ELF-1 (cell line): ENCODE data around the gene DNAH14.
"Not testable (repeated sequence)": the region's sequence is repeated elsewhere in the genome, so short reads cannot be mapped to it uniquely, and the experiment has no call there.

Experiments
- DNase-seq: peaks from one replicate; pipeline ENCODE4 v3.0.0-alpha.2; 2016; ENCODE audit warnings: low read depth, low spot score

The DNAH14 gene

DNA sequence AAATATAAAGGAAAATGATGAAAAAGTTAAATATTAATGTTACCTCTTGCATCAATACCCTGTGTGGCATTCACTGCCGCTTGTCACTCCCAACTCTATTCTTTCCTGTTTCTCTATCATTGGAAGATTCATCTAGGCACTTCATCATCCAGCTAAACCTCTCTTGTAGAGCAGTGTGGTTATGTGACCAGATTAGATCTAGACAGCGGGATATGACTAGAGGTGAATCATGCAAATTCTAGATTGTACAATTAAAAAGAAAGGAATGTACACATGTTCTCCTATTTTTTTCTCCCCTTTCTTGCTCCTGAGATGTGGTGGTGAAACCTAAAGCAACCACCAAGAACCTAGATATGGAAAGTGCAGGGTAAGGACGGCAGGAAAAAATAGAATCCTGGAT is 324.3 kb downstream of the DNAH14 start:
- DNase-seq: no peak

DNA sequence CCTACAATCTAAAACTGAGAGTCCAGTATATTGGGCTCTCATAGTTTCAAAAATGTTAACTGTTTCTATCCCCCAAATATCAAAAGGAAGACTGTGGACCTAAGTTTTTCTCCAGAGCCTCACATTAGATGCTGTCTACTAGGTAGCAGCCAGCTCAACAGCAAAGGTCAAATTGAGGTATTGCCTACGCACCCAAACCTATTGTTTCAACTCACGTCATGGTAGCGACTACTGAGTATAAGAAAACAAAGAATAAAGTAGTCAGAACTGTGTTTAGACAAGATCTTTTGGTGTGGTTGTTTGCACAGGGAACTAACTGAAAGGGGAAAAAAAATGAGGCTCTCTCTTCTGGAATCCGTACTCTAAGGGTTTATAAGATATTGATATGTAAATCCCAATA is 325.2 kb downstream of the DNAH14 start:
- no peak for DNase-seq

DNA sequence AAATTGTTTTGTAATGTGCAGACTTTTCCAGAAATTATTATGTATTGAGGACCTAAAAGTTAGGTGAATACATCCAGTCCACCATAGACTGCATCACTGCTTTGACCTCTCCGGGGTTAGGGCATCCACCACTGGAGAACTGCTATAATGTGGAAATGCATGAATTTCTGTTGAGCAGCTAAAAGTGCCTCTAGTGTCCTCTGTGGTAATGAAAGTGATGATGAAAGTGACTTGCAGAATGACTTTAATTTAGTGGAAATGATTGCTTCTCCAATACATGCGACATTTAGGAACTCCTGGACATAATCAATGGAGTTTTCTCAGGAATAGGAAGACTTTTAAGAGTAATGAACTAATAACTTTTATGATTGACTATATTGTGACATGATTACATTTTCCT is 327.6 kb downstream of the DNAH14 start:
- no peak for DNase-seq

DNA sequence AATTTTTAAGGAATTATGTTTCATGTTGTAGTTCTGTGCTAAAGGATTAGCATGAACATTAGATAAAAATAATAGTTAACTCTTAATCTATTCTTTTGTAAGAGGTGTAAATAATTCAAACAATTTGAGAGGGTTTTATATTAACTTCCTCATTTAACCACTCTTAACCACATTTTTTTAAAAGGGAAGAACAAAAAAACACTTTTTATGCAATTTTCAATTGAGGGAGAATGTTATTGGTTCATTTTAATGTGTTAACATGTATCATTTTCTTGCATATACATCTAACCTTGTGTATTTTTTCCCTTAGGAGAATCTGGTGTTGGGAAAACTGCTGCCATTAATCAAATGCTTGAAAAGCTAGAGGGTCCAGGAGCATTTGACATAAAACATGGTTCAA is 329.3 kb downstream of the DNAH14 start:
- DNase-seq: no peak

DNA sequence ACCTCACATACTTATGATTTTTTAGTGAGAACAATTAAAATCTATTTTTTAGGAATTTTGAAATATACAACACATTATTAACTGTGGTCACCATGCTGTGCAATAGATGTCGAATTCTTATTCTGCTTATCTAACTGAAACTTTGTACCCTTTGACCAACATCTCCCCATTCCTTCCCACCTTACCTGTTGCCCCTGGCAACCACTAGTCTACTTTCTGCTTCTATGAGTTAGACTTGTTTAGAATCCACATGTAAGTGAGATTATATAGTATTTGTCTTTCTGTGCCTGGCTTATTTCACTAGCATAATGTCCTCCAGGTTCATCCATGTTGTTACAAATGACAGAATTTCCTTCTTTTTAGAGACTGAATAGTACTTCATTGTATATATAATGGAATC is 330.1 kb downstream of the DNAH14 start:
- DNase-seq: no peak

DNA sequence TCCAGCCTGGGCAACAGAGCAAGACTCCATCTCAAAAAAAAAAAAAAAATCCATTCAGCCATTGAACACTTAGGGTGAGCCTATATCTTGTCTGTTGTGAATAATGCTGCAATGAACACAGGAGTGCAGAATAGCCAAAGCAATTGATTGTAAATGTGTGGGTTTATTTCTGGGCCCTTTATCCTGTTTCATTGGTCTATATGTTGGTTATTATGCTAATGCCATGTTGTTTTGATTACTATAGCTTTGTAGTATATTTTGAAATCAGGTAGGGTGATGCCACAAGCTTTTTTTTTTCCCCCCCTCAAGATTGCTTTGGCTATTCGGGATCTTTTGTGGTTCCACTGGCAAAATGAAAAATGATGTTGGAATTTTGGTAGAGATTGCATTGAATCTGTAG is 330.8 kb downstream of the DNAH14 start:
- DNase-seq: no peak

DNA sequence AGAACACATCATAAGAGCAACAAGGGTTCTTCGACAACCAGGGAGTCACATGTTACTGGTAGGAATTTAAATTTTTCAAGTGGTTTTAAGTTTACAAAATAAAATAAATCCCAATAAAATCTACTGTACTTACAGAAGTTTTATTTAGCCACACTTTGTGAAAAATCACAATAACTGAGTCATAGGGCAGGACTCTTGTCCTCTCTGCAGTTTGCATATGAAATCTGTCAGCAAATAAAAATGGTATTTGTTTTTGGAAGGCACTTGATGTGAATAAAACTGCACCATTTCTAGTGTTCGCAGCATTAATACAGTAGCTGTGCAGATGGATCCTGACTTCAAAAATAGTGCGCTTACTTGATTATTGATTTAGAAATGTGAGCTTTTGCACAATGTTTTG is 348.0 kb downstream of the DNAH14 start:
- no peak for DNase-seq

DNA sequence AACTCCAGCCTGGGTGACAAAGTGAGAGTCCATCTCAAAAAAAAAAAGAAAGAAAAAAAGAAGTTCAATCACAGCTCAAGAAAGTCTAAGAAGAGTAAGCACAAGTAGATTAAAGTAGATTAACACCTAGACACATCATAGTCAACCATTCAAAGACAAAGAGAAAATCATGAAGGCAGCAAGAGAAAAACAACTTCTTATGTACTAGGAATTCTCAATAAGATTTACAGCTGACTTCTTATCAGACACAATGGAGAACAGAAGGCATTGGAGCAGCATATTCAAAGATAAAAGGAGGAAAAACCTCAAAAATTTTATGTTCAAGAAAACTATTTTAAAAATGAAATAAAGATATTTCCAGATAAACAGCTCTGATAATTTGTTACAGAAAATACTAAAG is 351.1 kb downstream of the DNAH14 start:
- no peak for DNase-seq

DNA sequence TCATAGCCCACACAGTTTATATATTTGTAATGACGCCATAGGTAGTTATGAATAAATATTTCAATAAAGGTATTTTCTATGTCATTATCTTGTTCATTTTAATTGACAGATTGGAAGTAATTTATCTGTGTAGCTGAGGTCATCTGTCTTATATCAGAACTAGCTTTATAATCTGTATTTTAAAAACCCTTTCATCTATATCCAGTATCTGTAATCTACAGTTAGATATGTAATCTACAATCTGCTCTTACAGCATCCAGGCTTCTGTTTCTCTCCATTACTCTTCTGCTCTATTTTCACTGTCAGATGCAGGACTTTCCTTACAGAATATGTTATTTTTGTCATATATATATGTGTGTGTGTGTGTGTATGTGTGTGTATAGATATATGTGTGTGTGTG is 360.8 kb downstream of the DNAH14 start:
- no peak for DNase-seq

DNA sequence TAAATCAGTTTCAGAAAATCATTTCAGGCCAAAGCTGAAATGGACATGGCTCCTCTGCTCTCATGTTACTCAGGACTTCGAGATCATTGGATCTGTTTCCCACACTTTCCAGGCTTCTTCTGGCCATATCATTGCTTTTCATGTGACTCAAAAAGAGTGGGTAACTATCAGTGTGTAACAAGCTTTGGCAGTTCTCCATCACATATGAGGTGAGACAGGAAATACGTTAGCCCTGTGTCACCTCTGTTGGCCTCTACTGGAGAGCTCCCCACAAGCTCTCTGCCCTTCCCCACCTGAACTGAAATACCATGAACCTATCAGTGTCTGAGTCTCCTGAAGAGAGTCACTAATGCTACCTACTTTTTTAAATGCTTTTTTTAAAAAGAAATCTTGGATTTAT is 370.1 kb downstream of the DNAH14 start:
- DNase-seq: no peak

DNA sequence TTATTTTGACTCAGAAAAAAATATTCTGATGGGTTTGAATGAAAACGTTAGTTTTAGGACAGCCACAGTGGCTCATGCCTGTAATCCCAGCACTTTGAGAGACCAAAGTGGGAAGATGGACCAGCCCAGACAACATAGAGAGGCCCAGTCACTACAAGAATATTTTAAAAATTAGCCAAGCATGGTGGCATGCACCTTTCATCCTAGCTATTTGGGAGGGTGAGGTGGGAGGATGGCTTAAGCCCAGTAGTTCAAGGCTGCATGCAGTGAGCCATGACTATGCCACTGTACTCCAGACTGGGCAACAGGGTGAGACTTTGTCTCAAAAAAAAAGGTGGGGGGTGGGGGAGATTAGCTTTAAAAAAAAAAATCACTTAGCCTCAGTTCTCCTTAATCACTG is 370.9 kb downstream of the DNAH14 start:
- no peak for DNase-seq

DNA sequence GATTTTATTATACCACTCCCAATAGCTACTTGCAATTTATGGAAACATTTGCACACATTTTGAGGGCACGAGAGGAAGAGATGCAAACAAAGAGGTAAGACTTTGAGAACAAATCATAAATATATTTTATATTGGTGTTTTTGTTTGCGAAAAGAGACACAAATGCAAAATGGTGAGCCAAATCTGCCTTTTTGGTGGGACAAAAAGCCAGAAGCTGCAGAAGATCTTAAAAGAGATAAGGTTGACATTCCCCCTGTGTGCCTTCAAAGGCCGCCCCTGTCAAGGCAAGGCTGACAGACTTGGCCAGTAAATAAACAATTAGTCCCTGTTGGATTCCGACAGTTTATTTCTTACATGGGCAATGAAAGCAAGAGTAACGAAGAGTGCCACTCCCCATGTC is 375.5 kb downstream of the DNAH14 start:
- DNase-seq: peak; percentile 47

DNA sequence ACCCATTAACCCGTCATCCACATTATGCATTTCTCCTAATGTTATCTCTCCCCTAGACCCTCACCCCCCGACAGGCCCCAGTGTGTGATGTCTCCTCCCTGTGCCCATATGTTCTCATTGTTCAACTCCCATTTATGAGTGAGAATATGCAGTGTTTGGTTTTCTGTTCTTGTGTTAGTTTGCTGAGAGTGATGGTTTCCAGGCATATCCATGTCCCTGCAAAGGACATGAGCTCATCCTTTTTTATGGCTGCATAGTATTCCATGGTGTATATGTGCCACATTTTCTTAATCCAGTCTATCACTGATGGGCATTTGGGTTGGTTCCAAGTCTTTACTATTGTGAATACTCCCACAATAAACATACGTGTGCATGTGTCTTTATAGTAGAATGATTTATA is 381.1 kb downstream of the DNAH14 start:
- DNase-seq: not testable (repeated sequence)

DNA sequence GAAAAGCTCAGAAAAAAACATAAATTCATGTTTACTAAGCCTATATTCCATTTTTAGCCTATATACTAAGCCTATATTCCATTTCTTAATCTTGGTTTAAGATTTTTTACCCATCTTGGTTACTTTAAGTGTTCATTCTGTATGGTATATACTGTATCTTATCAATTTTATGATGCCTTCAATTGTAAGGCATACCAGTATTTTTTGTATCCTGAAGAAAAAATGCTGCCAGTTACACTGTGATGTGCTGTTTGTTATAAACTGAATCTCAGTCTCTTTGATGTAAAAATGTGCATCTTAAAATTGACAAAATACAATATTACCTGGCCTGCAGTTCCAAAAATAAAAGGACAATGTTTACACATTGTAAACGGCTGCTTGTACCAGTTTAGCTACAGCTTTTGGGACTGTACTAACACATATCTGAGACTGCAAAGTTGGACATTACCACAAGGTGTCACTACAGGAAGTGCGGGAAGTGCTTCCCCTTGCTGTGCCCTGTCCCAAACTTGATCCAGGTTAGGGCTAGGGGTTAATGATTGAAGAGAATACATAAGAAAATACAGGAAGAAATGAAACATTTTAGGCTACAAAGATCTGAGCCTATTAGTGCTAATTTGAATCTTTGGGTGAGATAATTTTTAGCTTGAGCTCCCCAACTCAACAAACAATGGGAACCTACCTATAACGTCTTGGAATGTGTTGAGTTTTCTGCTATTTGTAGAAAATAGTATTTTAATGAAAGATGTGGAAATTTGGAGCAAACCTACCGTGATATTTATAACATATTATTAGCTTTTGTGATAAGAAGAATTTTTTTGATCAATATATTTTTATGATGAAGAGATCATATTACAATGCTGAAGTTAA is 389.5 kb downstream of the DNAH14 start:
- peak; percentile 31 for DNase-seq

DNA sequence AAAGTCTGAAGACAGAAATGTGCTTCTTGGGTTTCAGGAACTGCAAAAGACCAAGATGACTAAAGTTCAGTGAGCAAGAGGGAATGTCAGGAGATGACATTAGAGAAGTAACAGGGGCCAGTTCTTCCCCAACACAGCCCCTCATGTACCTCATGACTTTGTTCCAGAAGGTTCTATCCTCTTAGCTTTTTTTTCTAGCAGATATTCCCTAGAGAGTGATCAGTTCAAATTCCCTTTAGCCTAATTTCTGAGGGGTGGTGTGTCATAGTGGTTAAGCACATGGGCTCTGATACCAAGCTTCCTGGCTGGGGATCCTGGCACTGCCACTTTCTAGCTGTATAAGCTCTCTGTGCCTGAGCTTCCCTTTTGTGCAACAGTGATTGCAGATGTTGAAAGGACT is 390.4 kb downstream of the DNAH14 start:
- DNase-seq: no peak

DNA sequence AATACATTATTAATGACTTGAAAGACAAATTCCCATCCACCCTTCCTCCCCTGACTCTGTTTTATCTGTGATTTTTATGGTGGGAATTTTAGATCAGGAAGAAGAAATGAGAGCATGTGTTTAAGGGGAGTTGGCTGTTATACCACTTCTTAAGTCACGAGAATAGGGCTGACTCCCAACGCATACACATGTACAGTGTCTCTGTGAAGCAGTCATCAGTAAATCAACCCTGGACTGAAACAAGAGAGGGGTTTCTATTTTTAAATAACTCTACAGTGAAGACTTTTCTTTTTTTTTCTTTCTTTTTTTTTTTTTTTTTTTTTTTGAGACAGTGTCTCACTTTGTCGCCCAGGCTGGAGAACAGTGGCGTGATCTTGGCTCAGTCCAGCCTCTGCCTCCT is 392.3 kb downstream of the DNAH14 start:
- no peak for DNase-seq

DNA sequence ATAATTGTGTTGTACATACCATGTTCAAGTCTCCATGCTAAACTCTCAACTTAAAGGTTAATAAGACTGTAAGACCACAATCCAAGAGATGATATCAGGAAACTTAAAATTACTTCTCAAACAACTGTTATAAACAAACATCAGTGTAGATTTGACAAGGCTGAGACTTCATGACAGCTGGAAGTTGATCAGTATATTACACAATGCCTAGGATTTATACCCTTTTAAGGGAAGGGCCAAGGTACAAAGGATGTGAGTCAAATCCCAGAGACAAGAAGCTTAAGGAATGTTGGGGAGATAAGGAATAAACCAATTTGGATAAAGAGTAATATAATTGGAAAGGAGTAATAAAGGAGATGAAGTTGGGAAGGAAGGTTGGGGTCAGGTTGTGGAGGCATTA is 399.6 kb downstream of the DNAH14 start:
- no peak for DNase-seq

DNA sequence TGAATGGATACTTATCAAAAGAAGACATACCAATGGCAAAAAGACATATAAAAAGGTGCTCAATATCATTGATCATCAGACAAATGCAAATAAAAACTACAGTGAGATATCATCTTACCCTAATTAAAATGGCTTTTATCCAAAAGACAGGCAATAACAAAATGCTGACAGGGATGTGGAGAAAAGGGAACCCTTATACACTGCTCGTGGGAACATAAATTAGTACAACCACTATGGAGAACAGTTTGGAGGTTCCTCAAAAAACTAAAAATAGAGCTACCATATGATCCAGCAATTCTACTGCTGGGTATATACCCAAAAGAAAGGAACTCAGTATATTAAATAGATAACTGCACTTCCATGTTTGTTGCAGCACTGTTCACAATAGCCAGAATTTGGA is 400.5 kb downstream of the DNAH14 start:
- DNase-seq: not testable (repeated sequence)

DNA sequence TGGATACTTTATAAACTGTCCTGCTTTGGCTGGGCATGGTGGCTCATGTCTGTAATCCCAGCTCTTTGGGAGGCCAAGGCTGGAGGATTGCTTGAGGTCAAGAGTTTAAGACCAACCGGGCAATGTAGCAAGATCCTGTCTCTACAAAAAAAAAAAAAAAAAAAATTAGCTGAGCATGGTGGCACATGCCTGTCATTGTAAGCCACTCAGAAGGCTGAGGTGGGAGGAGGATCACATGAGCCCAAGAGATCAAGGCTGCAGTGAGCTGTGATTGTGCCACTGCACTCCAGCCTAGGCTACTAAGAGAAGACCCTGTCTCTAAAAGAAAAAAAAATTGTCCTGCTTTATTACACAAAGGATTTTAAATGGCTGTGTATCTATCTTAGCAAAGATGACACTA is 403.2 kb downstream of the DNAH14 start:
- no peak for DNase-seq

DNA sequence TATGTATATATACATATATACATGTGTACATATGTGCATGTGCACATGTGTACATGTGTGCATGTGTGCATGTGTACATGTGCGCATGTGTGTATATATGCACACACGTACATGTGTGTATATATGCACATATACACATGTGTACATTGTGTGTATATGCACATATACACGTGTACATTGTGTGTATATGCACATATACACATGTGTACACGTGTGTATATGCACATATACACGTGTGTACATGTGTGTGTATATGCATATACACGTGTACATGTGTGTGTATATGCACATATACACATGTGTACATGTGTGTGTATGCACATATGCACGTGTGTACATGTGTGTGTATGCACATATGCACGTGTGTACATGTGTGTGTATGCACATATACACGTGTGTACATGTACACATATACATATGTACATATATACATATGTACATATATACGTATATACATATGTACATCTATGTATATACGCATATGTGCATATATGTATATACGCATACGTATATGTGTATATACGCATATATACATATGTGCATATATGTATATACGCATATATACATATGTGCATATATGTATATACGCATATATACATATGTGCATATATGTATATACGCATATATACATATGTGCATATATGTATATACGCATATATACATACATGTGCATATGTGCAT is 405.8 kb downstream of the DNAH14 start:
- not testable (repeated sequence) for DNase-seq

DNA sequence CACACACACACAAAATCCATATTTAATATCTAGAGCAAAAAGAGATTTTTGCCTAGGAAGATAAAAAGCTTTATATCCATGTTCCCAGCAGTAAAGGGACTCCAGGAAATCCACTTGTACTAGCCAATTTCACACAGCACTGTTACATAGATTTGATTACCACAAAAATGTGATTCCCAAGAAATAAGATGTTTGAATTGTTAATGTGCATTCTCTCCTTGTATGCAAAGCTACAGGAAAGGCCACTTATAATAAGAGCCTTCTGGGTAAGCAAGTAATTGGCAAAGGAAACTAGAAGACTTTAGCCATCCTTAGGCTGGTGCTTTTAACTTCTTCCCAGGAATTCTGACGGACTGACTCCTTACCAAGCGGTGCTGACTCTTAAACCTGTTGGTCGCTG is 409.1 kb downstream of the DNAH14 start:
- DNase-seq: no peak

DNA sequence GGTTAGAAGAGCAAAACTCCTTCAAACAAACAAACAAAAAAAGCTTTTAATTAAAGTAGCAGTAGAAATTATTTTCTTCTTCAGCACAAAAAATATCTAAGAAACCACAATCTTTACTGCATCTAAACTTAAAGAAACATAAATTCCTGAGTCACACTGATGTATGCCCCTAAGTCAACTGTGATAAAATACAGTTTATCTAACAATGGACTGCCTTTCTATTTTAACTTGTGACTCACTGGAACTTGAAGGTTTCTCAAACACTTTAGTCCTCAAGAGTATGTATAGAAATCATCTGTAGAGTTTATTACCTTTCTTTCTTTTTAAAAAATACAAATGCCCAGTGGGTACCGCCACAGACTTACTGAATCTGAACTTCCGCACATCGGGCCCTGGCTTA is 412.2 kb downstream of the DNAH14 start:
- no peak for DNase-seq

DNA sequence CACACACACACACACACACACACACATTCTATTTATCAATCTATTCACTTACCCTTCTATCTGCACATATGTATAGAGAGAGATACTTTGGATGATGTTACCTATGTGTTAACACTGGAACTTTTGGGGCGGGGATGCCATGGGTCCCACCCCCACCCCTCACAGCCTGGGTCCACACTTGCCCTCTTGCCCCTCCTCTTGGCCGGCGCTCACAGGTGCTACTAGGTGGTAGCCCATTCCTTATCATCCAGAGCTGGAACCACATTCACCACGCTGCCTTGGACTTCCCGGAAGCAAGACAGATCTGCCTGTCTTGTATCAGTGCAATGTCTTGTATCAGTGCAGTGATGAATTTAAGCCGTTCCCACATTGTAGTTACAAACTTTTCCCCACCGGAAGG is 413.2 kb downstream of the DNAH14 start:
- DNase-seq: no peak
